Omental fat pad (tissue), 4 donors: ENCODE results near the gene CBLN1. TPM values are rescaled to one million over a fixed set of nuclear protein-coding genes. Genes with fewer than 3 reads are reported as not detected.
A peak's percentile ranks its signal among the peaks of the same experiment; 100 is the strongest.

Experiments
- ATAC-seq: fragments of 150-250 bp; one replicate; pipeline ENCODE4 v1.9.1; 2016; ENCODE audit warnings: mild to moderate bottlenecking, moderate library complexity; ENCODE audit not compliant: low FRiP score
- DNase-seq: peaks from one replicate; pipeline ENCODE4 v3.0.0-alpha.2; 2019; ENCODE audit warnings: low spot score
- CTCF ChIP-seq, 3 donors: fragments of 450-650 bp; IDR thresholded peaks; one replicate each; pipeline ENCODE4 v1.5.1; 2016 to 2017; ENCODE audit warnings: antibody characterized with exemption in 3 of 3, mild to moderate bottlenecking in 3 of 3, moderate library complexity in 2 of 3
- total RNA-seq, 4 donors: library from RNA; depleted of rRNA; stranded (reverse); fragments of >200 nt; gene quantifications; one replicate each; pipeline ENCODE4 v1.1.0, GENCODE V29; 2016

Gene CBLN1
- total RNA-seq, 4 donors from 2014 or later = 0.19 to 4.9 TPM; not detected in 2

GRCh38 chr16:49282690-49283375 lies 1.2 kb upstream of the CBLN1 start:
- DNase-seq (no peak), ATAC-seq (no peak)
- TF ChIP-seq CTCF (IDR thresholded peaks at IDR 0.05) = no peak

- peak; percentile 50 for ATAC-seq
- no peak for TF ChIP-seq CTCF (IDR thresholded peaks at IDR 0.05)
- DNase-seq = no peak
Observed at GRCh38 chr16:49281843-49282642, 405 bp upstream of the CBLN1 start.

GRCh38 chr16:49280841-49281371 lies 732 bp downstream of the CBLN1 start:
- no peak for TF ChIP-seq CTCF (IDR thresholded peaks at IDR 0.05)
- DNase-seq (no peak), ATAC-seq (no peak)

GRCh38 chr16:49280105-49280741 lies 1.4 kb downstream of the CBLN1 start:
- no peak for ATAC-seq
- DNase-seq = no peak
- no peak for TF ChIP-seq CTCF (IDR thresholded peaks at IDR 0.05)

- no peak for TF ChIP-seq CTCF (IDR thresholded peaks at IDR 0.05)
- ATAC-seq (no peak), DNase-seq (no peak)
Observed at GRCh38 chr16:49278944-49279725, 2.5 kb downstream of the CBLN1 start.

GRCh38 chr16:49278567-49278827 lies 3.1 kb downstream of the CBLN1 start:
- no peak for DNase-seq
- no peak for TF ChIP-seq CTCF (IDR thresholded peaks at IDR 0.05)
- ATAC-seq = no peak
